Loucy (cell line): Measurements from ENCODE around the gene RPS6KB2.
A peak's percentile ranks its signal among the peaks of the same experiment; 100 is the strongest.

Experiments
- H2AFZ ChIP-seq: fragments of 200-600 bp; sonication (generic); 2 replicates; pipeline ENCODE4 v1.6.0; 2016; ENCODE audit warnings: antibody characterized with exemption, mild to moderate bottlenecking, low read length, moderate library complexity
- H3F3A ChIP-seq: fragments of 200-600 bp; 2 replicates; pipeline ENCODE4 v1.6.0; 2016; ENCODE audit warnings: antibody characterized with exemption, low read depth, mild to moderate bottlenecking
- H3K27me3 ChIP-seq: fragments of 200-600 bp; sonication (generic); 2 replicates; pipeline ENCODE4 v1.6.1; 2014; ENCODE audit warnings: low read length, mild to moderate bottlenecking; ENCODE audit not compliant: insufficient read depth, poor library complexity, severe bottlenecking
- H3K36me3 ChIP-seq: fragments of 200-600 bp; sonication (generic); 2 replicates; pipeline ENCODE4 v1.6.1; 2016; ENCODE audit warnings: low read length; ENCODE audit not compliant: insufficient read depth
- H3K4me1 ChIP-seq: fragments of 200-600 bp; sonication (generic); 2 replicates; pipeline ENCODE4 v1.5.1; 2014; ENCODE audit warnings: low read length, mild to moderate bottlenecking; ENCODE audit not compliant: insufficient read depth, poor library complexity, severe bottlenecking
- H3K4me2 ChIP-seq: fragments of 200-600 bp; sonication (generic); 2 replicates; pipeline ENCODE4 v1.6.0; 2014; ENCODE audit warnings: antibody characterized with exemption, low read length, low read depth, mild to moderate bottlenecking; ENCODE audit not compliant: poor library complexity, severe bottlenecking
- H3K4me3 ChIP-seq: fragments of 200-600 bp; sonication (generic); 2 replicates; pipeline ENCODE4 v1.5.1; 2014; ENCODE audit warnings: low read length, mild to moderate bottlenecking, mixed read lengths; ENCODE audit not compliant: poor library complexity, severe bottlenecking
- H3K79me2 ChIP-seq: fragments of 200-600 bp; sonication (generic); 2 replicates; pipeline ENCODE4 v1.6.1; 2014; ENCODE audit warnings: low read length; ENCODE audit not compliant: insufficient read depth
- H3K9ac ChIP-seq: fragments of 200-600 bp; sonication (generic); 2 replicates; pipeline ENCODE4 v1.6.0; 2014; ENCODE audit warnings: mild to moderate bottlenecking, low read depth, low read length, moderate library complexity; ENCODE audit not compliant: poor library complexity, severe bottlenecking
- H3K9me2 ChIP-seq: fragments of 200-600 bp; sonication (generic); replicated peaks from 2 replicates; pipeline ENCODE4 v1.6.1; 2016; ENCODE audit warnings: low read depth, low read length, mixed read lengths
- H3K9me3 ChIP-seq: fragments of 200-600 bp; sonication (generic); 2 replicates; pipeline ENCODE4 v1.6.1; 2014; ENCODE audit warnings: mild to moderate bottlenecking, antibody characterized with exemption, low read length, low read depth; ENCODE audit not compliant: insufficient read depth
- H4K20me1 ChIP-seq: fragments of 200-600 bp; sonication (generic); 2 replicates; pipeline ENCODE4 v1.6.0; 2014; ENCODE audit warnings: antibody characterized with exemption, low read length, mild to moderate bottlenecking; ENCODE audit not compliant: insufficient read depth, poor library complexity, severe bottlenecking
- EZH2phosphoT487 ChIP-seq: fragments of 200-600 bp; IDR thresholded peaks from 2 replicates; pipeline ENCODE4 v1.6.1; 2018; ENCODE audit warnings: antibody characterized with exemption, mild to moderate bottlenecking, moderate library complexity, borderline replicate concordance
- TF ChIP-seq, protein P1 (sequence below): fragments of 200-600 bp; sonication (generic); conservative IDR thresholded peaks from 2 replicates; pipeline ENCODE4 v1.5.1; 2014; ENCODE audit warnings: mild to moderate bottlenecking, antibody characterized with exemption, low read length

Gene RPS6KB2

DNA sequence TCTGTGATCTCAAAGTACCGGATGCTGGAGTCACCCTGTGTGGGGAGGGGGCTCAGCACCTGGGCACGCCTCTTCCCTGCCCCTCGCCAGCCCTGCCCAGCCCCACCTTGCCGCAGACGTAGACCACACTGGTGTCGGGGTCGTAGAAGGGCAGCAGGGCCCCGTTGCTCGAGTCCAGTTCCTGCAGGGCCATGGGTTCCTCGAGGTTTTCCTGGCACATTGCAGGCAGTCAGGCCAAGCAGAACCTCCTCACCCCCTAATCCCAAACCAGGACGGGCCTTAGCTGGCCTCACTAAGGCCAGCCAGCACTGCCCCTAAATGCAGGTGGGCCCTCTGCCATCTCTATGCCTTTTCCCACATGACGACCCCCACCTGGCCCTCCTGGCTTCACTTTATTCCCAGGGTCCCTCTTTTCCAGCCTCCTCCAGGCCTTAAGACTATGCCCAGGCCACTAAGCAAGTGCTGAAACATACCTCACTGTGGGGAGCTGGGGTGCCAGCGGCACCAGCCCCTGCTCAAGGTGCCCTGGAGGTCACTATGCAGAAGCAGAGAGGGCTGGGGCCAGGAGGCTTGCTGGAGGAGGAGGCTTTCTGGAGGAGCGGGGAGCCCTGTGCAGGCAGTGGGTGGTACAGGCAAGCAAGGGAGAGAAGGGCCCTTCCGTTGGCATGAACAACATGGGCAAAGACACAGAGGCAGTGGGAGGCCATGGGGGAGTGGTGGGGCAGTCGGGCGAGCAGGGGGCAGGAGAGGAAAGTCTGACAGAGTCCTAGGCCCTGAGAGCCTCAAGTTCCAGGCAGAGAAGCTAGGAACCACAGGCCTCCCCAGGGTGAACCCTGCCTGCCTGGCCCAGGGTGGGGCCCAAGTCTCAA lies 12.2 kb downstream of the RPS6KB2 start:
- Histone ChIP-seq H3K9me2 (no peaks in the 10 kb centered on the region), H3K4me2 (peak overlapping the region; percentile 90), H3K4me1 (peaks cover 31% of the 10 kb centered on the region)

GRCh38 chr11:67441098-67441563 lies 12.8 kb downstream of the RPS6KB2 start:
- H3K9ac ChIP-seq: no peak overlapping the region
- no peaks in the 10 kb centered on the region for H3K9me3 ChIP-seq
- H3K4me3 ChIP-seq: no peak overlapping the region
- H3K9me2 ChIP-seq: no peaks in the 10 kb centered on the region
- no peaks in the 10 kb centered on the region for H3K36me3 ChIP-seq
- peaks cover 25% of the 10 kb centered on the region for H3K4me1 ChIP-seq
- 0 out of 2 replicates have a peak, but pooled peaks cover 2% of the 10 kb centered on the region for H3F3A ChIP-seq
- TF ChIP-seq, protein P1, sequence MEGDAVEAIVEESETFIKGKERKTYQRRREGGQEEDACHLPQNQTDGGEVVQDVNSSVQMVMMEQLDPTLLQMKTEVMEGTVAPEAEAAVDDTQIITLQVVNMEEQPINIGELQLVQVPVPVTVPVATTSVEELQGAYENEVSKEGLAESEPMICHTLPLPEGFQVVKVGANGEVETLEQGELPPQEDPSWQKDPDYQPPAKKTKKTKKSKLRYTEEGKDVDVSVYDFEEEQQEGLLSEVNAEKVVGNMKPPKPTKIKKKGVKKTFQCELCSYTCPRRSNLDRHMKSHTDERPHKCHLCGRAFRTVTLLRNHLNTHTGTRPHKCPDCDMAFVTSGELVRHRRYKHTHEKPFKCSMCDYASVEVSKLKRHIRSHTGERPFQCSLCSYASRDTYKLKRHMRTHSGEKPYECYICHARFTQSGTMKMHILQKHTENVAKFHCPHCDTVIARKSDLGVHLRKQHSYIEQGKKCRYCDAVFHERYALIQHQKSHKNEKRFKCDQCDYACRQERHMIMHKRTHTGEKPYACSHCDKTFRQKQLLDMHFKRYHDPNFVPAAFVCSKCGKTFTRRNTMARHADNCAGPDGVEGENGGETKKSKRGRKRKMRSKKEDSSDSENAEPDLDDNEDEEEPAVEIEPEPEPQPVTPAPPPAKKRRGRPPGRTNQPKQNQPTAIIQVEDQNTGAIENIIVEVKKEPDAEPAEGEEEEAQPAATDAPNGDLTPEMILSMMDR: no peak
- TF ChIP-seq EZH2phosphoT487: no peak
- peaks cover 7% of the 10 kb centered on the region for H4K20me1 ChIP-seq
- no peaks in the 10 kb centered on the region for H3K27me3 ChIP-seq
- H3K4me2 ChIP-seq: no peak overlapping the region
- peaks cover 41% of the 10 kb centered on the region for H3K79me2 ChIP-seq
- H2AFZ ChIP-seq: no peak overlapping the region

More for the DNA sequence above, 12.2 kb downstream of the RPS6KB2 start:
- no peak for TF ChIP-seq EZH2phosphoT487
- TF ChIP-seq, protein P1: no peak
- peaks cover 48% of the 10 kb centered on the region for H3K79me2 ChIP-seq
- H2AFZ ChIP-seq: no peak overlapping the region
- H3F3A ChIP-seq: 0 out of 2 replicates have a peak, but pooled peaks cover 2% of the 10 kb centered on the region
- H3K4me3 ChIP-seq: no peak overlapping the region
- H4K20me1 ChIP-seq: peaks cover 14% of the 10 kb centered on the region
- no peaks in the 10 kb centered on the region for H3K9me3 ChIP-seq
- H3K9ac ChIP-seq: no peak overlapping the region
- H3K27me3 ChIP-seq: no peaks in the 10 kb centered on the region
- peaks cover 4% of the 10 kb centered on the region; the same call in 1 of the 2 replicates for H3K36me3 ChIP-seq

- Histone ChIP-seq H3K4me1 (peaks cover 21% of the 10 kb centered on the region), H3K4me3 (no peak overlapping the region), H3K9ac (no peak overlapping the region), H3K9me3 (no peaks in the 10 kb centered on the region), H3K27me3 (no peaks in the 10 kb centered on the region), H3F3A (no peaks in the 10 kb centered on the region), H3K9me2 (no peaks in the 10 kb centered on the region), H3K36me3 (no peaks in the 10 kb centered on the region), H2AFZ (no peak overlapping the region), H4K20me1 (no peaks in the 10 kb centered on the region), H3K4me2 (no peak overlapping the region), H3K79me2 (peaks cover 34% of the 10 kb centered on the region)
- TF ChIP-seq, protein P1: no peak
- TF ChIP-seq EZH2phosphoT487: no peak
These were observed 13.5 kb downstream of the RPS6KB2 start for GRCh38 chr11:67441731-67442351.
